Colonic mucosa (tissue), 4 donors: ENCODE data around the gene CHN2. TPM values are rescaled to one million over a fixed set of nuclear protein-coding genes. Genes with fewer than 3 reads are reported as not detected.
A peak's percentile ranks its signal among the peaks of the same experiment; 100 is the strongest.

ENCODE experiments used
- DNase-seq: peaks from one replicate; pipeline ENCODE4 v3.0.0-alpha.2; 2020
- H3K27ac ChIP-seq: fragments of 200-600 bp; one replicate; pipeline ENCODE4 v1.8.0; 2021
- H3K27me3 ChIP-seq: fragments of 200-600 bp; one replicate; pipeline ENCODE4 v1.8.0; 2021
- H3K36me3 ChIP-seq: fragments of 200-600 bp; one replicate; pipeline ENCODE4 v1.8.0; 2021
- H3K4me1 ChIP-seq: fragments of 200-600 bp; one replicate; pipeline ENCODE4 v1.8.0; 2021; ENCODE audit warnings: mild to moderate bottlenecking
- H3K4me3 ChIP-seq: fragments of 200-600 bp; one replicate; pipeline ENCODE4 v1.8.0; 2021
- H3K9ac ChIP-seq, 2 donors: one replicate each; pipeline ENCODE4 v1.7.0; 2013; ENCODE audit warnings: control low read depth in 2 of 2, low read depth in 2 of 2, low read length in 2 of 2
- H3K9me3 ChIP-seq: fragments of 200-600 bp; one replicate; pipeline ENCODE4 v1.8.0; 2021
- intact Hi-C: fragments of 100-400 bp; cut with DNase I; formaldehyde crosslinking; loops from one replicate; pipeline ENCODE4 v1.14.1; 2022
- total RNA-seq, 2 donors: library from RNA; stranded (reverse); fragmentation: NEBNext Ultra II Directional in 1 of 2; extraction: Animal tissue kit (Norgen Biotek cat#: 25700) in 1 of 2; gene quantifications; one replicate each; pipeline ENCODE4 v1.2.1, GENCODE V29; 2021
- TF ChIP-seq, protein P1 (sequence below): fragments of 200-600 bp; IDR thresholded peaks from one replicate; pipeline ENCODE4 v1.8.0; 2022; ENCODE audit warnings: antibody characterized with exemption, mild to moderate bottlenecking
- donor health status: healthy.
- donor health status: DM: no; HTN: no; CAD: no.
- donor health status: DM: no; HTN: no; CAD: no.

CHN2 gene
- total RNA-seq, 2 donors from 2014 or later = 12.8 to 19.8 TPM

DNA sequence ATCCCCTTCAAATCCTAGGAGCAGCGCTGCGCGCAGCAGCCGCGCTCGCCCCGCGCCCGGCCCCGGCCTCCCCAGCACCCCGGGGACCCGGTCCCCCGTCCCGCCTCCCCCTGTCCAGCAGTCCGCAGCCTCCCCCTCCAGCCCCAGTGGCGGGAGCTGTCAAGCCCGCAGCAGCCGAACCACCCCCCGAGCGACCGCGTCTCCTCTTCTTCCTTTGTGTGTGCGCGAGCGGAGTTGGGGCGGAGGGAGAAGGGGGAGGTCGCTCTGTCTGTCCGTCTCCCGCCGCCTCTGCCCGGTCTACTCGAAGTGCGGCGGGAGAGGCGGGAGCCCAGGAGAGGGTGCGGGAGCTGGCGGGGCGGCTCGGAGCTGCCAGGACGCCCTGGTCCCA is 375 bp upstream of the CHN2 start:
- Histone ChIP-seq H3K27ac (peak overlapping the region; percentile 62), H3K4me1 (no peaks in the 10 kb centered on the region), H3K27me3 (no peaks in the 10 kb centered on the region), H3K9me3 (no peaks in the 10 kb centered on the region), H3K4me3 (peak overlapping the region; percentile 75), H3K9ac (peak overlapping the region; percentile 70 to 76), H3K36me3 (no peaks in the 10 kb centered on the region)
- intact Hi-C loops = loop anchor here (5.0 to 10.0 kb wide), 2 partner anchors 141 to 213 kb away; no protein-coding TSS in a partner anchor
- peak; percentile 31 for DNase-seq
- TF ChIP-seq, protein P1, sequence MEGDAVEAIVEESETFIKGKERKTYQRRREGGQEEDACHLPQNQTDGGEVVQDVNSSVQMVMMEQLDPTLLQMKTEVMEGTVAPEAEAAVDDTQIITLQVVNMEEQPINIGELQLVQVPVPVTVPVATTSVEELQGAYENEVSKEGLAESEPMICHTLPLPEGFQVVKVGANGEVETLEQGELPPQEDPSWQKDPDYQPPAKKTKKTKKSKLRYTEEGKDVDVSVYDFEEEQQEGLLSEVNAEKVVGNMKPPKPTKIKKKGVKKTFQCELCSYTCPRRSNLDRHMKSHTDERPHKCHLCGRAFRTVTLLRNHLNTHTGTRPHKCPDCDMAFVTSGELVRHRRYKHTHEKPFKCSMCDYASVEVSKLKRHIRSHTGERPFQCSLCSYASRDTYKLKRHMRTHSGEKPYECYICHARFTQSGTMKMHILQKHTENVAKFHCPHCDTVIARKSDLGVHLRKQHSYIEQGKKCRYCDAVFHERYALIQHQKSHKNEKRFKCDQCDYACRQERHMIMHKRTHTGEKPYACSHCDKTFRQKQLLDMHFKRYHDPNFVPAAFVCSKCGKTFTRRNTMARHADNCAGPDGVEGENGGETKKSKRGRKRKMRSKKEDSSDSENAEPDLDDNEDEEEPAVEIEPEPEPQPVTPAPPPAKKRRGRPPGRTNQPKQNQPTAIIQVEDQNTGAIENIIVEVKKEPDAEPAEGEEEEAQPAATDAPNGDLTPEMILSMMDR = no peak

DNA sequence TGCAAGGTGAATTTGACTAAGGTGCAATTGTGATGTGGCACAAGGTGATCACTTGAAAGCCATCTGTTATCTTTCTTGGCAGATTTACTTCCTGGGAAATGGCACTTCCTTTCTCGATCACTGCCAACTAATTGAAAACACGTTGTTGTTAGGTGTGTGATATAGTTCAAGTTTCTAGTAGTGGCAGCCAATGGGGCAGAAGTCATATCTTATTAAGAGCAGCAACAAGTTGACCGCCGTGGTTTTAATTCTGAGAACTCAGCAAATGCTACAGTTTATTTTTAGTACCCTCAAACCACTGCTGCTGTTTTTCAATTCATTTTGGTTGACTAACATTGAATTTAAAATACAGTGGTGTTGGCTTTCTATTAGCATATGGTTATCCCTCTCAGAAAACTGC is 1.6 kb downstream of the CHN2 start:
- Histone ChIP-seq H3K27ac (no peak overlapping the region), H3K4me3 (no peak overlapping the region), H3K9me3 (no peaks in the 10 kb centered on the region), H3K9ac (no peak overlapping the region), H3K4me1 (no peaks in the 10 kb centered on the region), H3K27me3 (no peaks in the 10 kb centered on the region), H3K36me3 (no peaks in the 10 kb centered on the region)
- TF ChIP-seq, protein P1 = no peak
- no peak for DNase-seq
- intact Hi-C loops = loop anchor here (10.0 kb wide), 1 partner anchor 139 kb away; no protein-coding TSS in a partner anchor

DNA sequence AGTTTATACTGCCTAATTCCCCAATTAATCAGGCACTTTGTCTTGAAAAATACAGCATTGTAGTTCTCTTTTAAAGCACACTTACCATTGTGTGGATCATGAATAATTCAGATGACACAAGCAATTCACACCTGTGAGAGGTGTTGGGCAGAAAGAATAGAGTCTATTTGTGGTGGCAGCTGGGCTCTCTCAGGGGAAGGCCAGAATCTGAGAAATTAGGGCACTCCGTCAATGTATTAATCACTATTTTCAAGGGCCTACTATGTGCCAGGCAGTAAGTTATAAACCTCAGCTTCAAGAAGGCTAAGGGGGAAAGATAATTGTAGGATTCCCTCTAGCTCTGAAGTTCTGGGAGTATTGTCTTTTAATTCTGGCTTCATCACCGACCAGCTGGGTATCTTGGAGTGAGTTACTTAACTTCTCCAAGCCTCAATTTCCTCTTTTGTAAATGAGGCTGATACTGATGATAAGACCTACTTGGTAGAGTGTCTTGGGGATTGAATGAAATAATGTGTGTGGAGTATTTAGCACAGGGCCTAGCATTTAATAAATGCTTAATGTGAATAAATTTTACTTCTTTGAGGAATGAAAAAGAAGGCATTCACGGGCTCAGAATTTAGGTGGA is 2.5 kb downstream of the CHN2 start:
- Histone ChIP-seq H3K4me3 (no peak overlapping the region), H3K9ac (no peak overlapping the region), H3K9me3 (no peaks in the 10 kb centered on the region), H3K27ac (no peak overlapping the region), H3K4me1 (no peaks in the 10 kb centered on the region), H3K27me3 (no peaks in the 10 kb centered on the region), H3K36me3 (no peaks in the 10 kb centered on the region)
- intact Hi-C loops = loop anchor here (10.0 kb wide), 1 partner anchor 138 kb away; no protein-coding TSS in a partner anchor
- TF ChIP-seq, protein P1 = no peak
- DNase-seq = no peak

DNA sequence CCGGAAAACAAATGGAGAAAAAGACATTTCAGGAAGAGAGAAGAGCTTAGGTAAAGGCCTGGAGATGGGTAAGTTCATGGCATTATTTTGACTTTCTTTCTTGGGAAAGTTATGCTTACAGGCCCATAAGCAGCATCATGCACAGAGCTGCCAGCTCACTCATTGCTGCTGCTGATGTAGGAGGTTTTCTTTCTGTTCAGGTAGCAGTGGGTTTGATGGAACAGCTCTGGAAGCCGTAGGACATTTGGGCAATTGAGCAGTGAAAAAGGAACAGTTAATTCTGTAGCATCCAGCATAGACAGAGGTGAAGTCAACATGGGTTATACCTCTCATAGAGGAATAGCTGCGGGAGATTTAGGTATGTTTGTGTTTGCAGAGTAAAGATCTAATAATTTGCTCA is 3.3 kb downstream of the CHN2 start:
- Histone ChIP-seq H3K36me3 (no peaks in the 10 kb centered on the region), H3K9ac (no peak overlapping the region), H3K4me3 (no peak overlapping the region), H3K27ac (no peak overlapping the region), H3K4me1 (no peaks in the 10 kb centered on the region), H3K9me3 (no peaks in the 10 kb centered on the region), H3K27me3 (no peaks in the 10 kb centered on the region)
- no peak for DNase-seq
- intact Hi-C loops = loop anchor here (10.0 kb wide), 1 partner anchor 137 kb away; no protein-coding TSS in a partner anchor
- TF ChIP-seq, protein P1 = no peak

DNA sequence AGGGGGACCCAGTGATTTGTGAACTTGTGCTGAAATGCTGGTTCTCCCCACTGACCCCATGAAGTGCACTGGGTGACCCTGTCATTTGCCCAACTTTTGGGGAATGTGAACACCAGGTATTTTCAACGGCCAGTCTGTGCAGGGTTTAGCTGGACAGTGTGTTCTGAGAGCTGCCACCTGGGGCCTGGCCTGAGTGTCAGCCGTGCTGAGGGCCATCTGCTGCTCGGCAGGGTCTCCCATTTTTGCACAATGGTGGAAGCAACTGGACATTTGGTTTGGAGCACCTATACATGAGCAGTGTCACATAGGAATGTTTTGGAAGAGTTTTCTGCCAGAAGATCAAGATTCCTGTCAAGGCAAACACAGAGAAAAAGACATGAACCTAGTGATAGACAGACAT is 5.2 kb downstream of the CHN2 start:
- H3K9ac ChIP-seq = no peak overlapping the region
- no peaks in the 10 kb centered on the region for H3K36me3 ChIP-seq
- H3K4me3 ChIP-seq = no peak overlapping the region
- no peaks in the 10 kb centered on the region for H3K27me3 ChIP-seq
- no peaks in the 10 kb centered on the region for H3K9me3 ChIP-seq
- no peak for DNase-seq
- no peaks in the 10 kb centered on the region for H3K4me1 ChIP-seq
- TF ChIP-seq, protein P1 = no peak
- intact Hi-C loops = loop anchor here (10.0 kb wide), 1 partner anchor 135 kb away; no protein-coding TSS in a partner anchor
- H3K27ac ChIP-seq = no peak overlapping the region
